ENCODE measurements around the gene TSC22D1. TPM values are rescaled to one million over a fixed set of nuclear protein-coding genes. Genes with fewer than 3 reads are reported as not detected.

Gene TSC22D1
- total RNA-seq, 2 donors from 2014 or later, result 30.7 to 50.1 TPM

DNA sequence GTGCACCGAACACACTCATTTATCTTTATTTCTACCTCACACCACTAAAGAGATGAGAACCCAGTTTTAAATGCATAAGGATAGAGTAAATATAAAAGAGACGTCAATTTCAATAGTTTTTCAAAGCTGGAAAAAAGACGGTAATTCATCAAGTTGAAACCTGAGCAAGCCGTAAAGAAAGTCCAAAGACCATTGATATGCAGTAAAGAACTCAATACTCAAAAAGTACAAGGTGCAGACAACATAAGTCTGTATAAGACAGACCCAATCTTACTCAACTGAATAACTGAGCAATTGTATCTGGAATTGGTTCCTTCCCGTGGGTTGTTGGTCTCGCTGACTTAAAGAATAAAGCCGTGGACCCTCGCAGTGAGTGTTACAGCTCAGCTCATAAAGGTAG lies 120.4 kb downstream of the TSC22D1 start:
- Histone ChIP-seq H3K4me1 (no peaks in the 10 kb centered on the region), H3K9me3 (no peaks in the 10 kb centered on the region), H3K4me3 (no peak overlapping the region), H3K36me3 (replicated peaks in 1 of 2; ENCODE audit: insufficient read depth in 1 of 2, low read depth in 2 of 2) (no peaks in the 10 kb centered on the region), H3K27me3 (no peaks in the 10 kb centered on the region), H3K27ac (no peak overlapping the region)
- DNase-seq, result no peak
- TF ChIP-seq POLR2A (IDR thresholded peaks at IDR 0.05), result no peak
- TF ChIP-seq, protein P1, sequence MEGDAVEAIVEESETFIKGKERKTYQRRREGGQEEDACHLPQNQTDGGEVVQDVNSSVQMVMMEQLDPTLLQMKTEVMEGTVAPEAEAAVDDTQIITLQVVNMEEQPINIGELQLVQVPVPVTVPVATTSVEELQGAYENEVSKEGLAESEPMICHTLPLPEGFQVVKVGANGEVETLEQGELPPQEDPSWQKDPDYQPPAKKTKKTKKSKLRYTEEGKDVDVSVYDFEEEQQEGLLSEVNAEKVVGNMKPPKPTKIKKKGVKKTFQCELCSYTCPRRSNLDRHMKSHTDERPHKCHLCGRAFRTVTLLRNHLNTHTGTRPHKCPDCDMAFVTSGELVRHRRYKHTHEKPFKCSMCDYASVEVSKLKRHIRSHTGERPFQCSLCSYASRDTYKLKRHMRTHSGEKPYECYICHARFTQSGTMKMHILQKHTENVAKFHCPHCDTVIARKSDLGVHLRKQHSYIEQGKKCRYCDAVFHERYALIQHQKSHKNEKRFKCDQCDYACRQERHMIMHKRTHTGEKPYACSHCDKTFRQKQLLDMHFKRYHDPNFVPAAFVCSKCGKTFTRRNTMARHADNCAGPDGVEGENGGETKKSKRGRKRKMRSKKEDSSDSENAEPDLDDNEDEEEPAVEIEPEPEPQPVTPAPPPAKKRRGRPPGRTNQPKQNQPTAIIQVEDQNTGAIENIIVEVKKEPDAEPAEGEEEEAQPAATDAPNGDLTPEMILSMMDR (IDR thresholded peaks at IDR 0.05), result no peak
- 92 to 93% methylated on average over 8 of the region's 8 CpGs for WGBS, 2 donors
- intact Hi-C loops (cut with DNase I), result loop anchor here (10.0 kb wide), 1 partner anchor 541 kb away; no protein-coding TSS in a partner anchor
- no peak for ATAC-seq

DNA sequence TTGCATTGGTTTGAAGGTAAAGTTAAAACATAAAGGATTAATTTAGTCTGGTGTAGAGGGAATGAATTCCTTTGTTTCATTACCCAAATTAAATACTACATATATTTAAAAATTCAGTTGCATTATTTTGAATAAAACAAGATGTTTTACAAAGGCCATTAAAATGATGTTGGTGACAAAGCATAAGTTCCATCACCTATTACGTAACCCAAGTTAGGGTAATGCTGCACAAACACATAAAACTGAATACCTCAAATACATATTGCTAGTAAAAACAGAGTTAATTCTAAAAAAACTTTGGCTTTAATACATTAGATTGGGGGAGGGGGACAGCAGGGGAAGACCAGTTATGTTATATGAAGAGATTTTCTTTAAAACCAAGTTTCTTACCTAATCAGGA lies 122.2 kb downstream of the TSC22D1 start:
- no peaks in the 10 kb centered on the region for H3K36me3 ChIP-seq (replicated peaks in 1 of 2; ENCODE audit: insufficient read depth in 1 of 2, low read depth in 2 of 2)
- H3K27me3 ChIP-seq, result no peaks in the 10 kb centered on the region
- H3K4me3 ChIP-seq, result no peak overlapping the region
- no peak overlapping the region for H3K27ac ChIP-seq
- intact Hi-C loops (cut with DNase I), result loop anchor here (10.0 kb wide), 1 partner anchor 539 kb away; no protein-coding TSS in a partner anchor
- no peaks in the 10 kb centered on the region for H3K4me1 ChIP-seq
- H3K9me3 ChIP-seq, result no peaks in the 10 kb centered on the region
- ATAC-seq, result no peak
- no peak for DNase-seq
- 95 to 96% methylated on average over 1 of the region's 1 CpG for WGBS, 2 donors
- no peak for TF ChIP-seq POLR2A (IDR thresholded peaks at IDR 0.05)
- TF ChIP-seq, protein P1 (IDR thresholded peaks at IDR 0.05), result no peak

DNA sequence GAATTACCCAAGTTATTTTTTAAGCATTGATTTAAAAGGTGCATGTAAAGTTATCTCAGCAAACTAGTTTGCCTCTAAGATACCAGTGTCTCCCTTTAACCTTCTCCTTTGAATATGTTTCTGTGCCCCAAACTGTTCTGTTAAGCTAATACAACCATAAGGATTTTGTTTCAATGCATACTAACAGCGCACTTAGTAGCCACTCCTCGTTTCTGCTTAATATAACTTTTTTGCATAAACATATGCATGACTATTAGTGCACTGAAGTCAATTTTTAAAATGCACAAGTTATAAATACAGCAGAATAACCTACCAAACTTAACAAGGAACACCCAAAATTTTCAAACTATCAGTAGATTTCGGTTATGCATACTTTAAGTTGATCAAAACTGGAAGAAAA lies 123.1 kb downstream of the TSC22D1 start:
- 87 to 94% methylated on average over 3 of the region's 3 CpGs for WGBS, 2 donors
- no peaks in the 10 kb centered on the region for H3K27me3 ChIP-seq
- peaks cover 7% of the 10 kb centered on the region for H3K4me1 ChIP-seq
- H3K9me3 ChIP-seq, result no peaks in the 10 kb centered on the region
- H3K4me3 ChIP-seq, result no peak overlapping the region
- H3K36me3 ChIP-seq (replicated peaks in 1 of 2; ENCODE audit: insufficient read depth in 1 of 2, low read depth in 2 of 2), result no peaks in the 10 kb centered on the region
- no peak for TF ChIP-seq POLR2A (IDR thresholded peaks at IDR 0.05)
- TF ChIP-seq, protein P1 (IDR thresholded peaks at IDR 0.05), result no peak
- intact Hi-C loops (cut with DNase I), result loop anchor here (10.0 kb wide), 1 partner anchor 538 kb away; no protein-coding TSS in a partner anchor
- H3K27ac ChIP-seq, result no peak overlapping the region
- ATAC-seq, result no peak
- no peak for DNase-seq

DNA sequence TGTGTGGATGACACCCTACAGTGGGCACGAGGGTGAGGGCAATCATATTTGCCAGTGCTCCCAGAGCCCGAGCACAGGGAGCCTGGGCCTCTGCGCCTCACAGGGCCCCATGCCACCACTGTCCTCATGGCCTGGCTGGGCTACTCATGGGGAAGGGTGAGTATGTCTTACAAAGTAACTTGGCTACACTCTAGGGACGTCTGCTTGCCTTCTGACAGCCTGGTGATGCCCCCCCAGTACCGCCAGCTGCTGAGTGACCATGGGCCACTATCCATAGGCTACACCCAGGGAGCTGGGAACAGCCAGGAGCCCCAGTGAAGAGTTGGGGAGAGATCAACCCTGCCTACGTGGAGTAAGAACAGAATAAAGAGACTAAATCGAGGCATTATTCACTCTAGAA lies 123.7 kb downstream of the TSC22D1 start:
- 86 to 91% methylated on average over 7 of the region's 7 CpGs for WGBS, 2 donors
- peaks cover 9% of the 10 kb centered on the region for H3K4me1 ChIP-seq
- H3K4me3 ChIP-seq, result no peak overlapping the region
- H3K9me3 ChIP-seq, result no peaks in the 10 kb centered on the region
- TF ChIP-seq, protein P1 (IDR thresholded peaks at IDR 0.05), result no peak
- TF ChIP-seq POLR2A (IDR thresholded peaks at IDR 0.05), result no peak
- intact Hi-C loops (cut with DNase I), result loop anchor here (10.0 kb wide), 1 partner anchor 538 kb away; no protein-coding TSS in a partner anchor
- no peaks in the 10 kb centered on the region for H3K27me3 ChIP-seq
- no peak for DNase-seq
- H3K27ac ChIP-seq, result no peak overlapping the region
- no peak for ATAC-seq
- H3K36me3 ChIP-seq (replicated peaks in 1 of 2; ENCODE audit: insufficient read depth in 1 of 2, low read depth in 2 of 2), result no peaks in the 10 kb centered on the region

DNA sequence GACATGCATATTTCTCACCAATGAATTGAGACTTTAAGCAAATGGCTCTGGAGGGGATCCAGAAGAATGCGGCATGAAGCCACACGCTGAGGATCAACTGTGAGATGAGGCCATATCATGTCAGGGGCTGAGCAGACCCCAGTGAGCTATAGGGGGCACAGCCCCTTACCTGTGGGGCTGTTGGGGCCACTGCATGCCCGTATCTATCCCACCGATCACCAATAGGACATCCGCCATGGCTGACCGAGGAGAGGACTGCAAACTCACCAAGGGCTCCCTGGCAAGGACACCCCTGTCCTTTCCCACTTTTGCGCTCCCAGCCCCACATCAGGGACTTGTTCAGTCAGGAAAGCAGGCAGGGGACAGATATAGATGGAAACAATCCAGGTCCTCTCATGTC lies 124.5 kb downstream of the TSC22D1 start:
- Histone ChIP-seq H3K4me3 (no peak overlapping the region), H3K9me3 (no peaks in the 10 kb centered on the region), H3K27ac (no peak overlapping the region), H3K4me1 (peaks cover 9% of the 10 kb centered on the region), H3K36me3 (replicated peaks in 1 of 2; ENCODE audit: insufficient read depth in 1 of 2, low read depth in 2 of 2) (no peaks in the 10 kb centered on the region), H3K27me3 (no peaks in the 10 kb centered on the region)
- intact Hi-C loops (cut with DNase I), result loop anchor here (10.0 kb wide), 1 partner anchor 537 kb away; no protein-coding TSS in a partner anchor
- ATAC-seq (no peak), DNase-seq (no peak)
- WGBS, 2 donors, result 95 to 97% methylated on average over 7 of the region's 7 CpGs
- TF ChIP-seq, protein P1 (IDR thresholded peaks at IDR 0.05), result no peak
